ENCODE results near the gene MPST. TPM values are rescaled to one million over a fixed set of nuclear protein-coding genes. Genes with fewer than 3 reads are reported as not detected.

MPST gene
- total and polyA plus RNA-seq, 7 experiments from 2014 or later, result 0.51 to 22.3 (median 1.1) TPM

DNA sequence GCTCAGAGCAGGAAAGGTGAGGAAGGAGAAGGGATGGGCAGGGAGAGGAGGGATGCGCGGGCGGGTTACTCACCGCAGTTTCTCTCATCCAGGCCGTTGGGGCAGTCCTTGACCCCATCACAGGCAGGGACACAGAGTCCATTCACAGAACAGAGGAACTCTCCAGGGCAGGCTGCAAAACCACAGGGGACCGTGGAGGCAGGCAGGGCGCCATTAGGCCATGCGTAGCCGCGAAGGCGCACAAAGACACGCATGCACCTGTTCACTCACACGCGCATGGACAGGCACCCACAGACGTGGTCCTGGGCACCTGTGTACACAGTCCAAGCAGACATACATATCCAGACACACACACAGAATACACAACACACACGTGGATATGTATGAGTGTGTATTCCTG is 55.0 kb downstream of the MPST start:
- CTCF ChIA-PET, result interaction anchor here (0.9 kb wide), 1 partner anchor 125 kb away, joined by 3 read pairs; no protein-coding TSS in a partner anchor
- H3K27ac Mint-ChIP-seq, result no peak overlapping the region

GRCh38 chr22:37075046-37075445 is 55.5 kb downstream of the MPST start:
- H3K36me3 ChIP-seq (ENCODE audit: control insufficient read depth in 2 of 3, insufficient read depth in 3 of 3, low read length in 3 of 3), result no peaks in the 10 kb centered on the region
- intact Hi-C loops (cut with micrococcal nuclease), result loop anchor here (10.0 kb wide), 2 partner anchors 350 to 410 kb away; partner anchors contain the start of genes ELFN2 (in 1 of the 2) and MFNG (in 1 of the 2)
- no peak overlapping the region for H3K4me3 Mint-ChIP-seq
- ChIA-PET POLR2A (no interaction called here), CTCF (no interaction called here)
- peaks cover 0 to 4% of the 10 kb centered on the region in 2 donors for H3K27me3 ChIP-seq (ENCODE audit: control insufficient read depth in 2 of 2, insufficient read depth in 2 of 2, low read length in 2 of 2)
- DNase-seq (no peak), ATAC-seq (no peak)
- H3K27ac ChIP-seq (ENCODE audit: low read depth, low read length), result no peak overlapping the region
- peaks cover 1 to 13% (median 8%) of the 10 kb centered on the region in 5 donors for H3K27me3 Mint-ChIP-seq
- peaks cover 20 to 28% (median 24%) of the 10 kb centered on the region in 7 donors for H3K4me1 Mint-ChIP-seq
- peaks cover 23 to 24% of the 10 kb centered on the region in 2 donors for H3K4me1 ChIP-seq (ENCODE audit: control insufficient read depth in 2 of 2, insufficient read depth in 2 of 2, low read length in 2 of 2)
- H3K9me3 ChIP-seq (ENCODE audit: control insufficient read depth in 2 of 3, low read length in 3 of 3), result no peaks in the 10 kb centered on the region
- no peak overlapping the region for H3K4me3 ChIP-seq (ENCODE audit: low read length)
- peaks cover 0 to 1% (median 0%) of the 10 kb centered on the region in 11 donors for H3K9me3 Mint-ChIP-seq
- H3K36me3 Mint-ChIP-seq, result peaks cover 0 to 1% (median 0%) of the 10 kb centered on the region in 5 donors
- peak overlapping the region in 1 of 9 donors; percentile 38 for H3K27ac Mint-ChIP-seq

More for the DNA sequence above, 55.0 kb downstream of the MPST start:
- Mint-ChIP-seq H3K4me3 (no peak overlapping the region), H3K36me3 (peaks cover 0 to 1% (median 0%) of the 10 kb centered on the region in 5 donors), H3K4me1 (peaks cover 14 to 23% (median 19%) of the 10 kb centered on the region in 7 donors), H3K27me3 (peaks cover 7 to 18% (median 13%) of the 10 kb centered on the region in 5 donors), H3K9me3 (peaks cover 0 to 1% (median 0%) of the 10 kb centered on the region in 11 donors)
- Histone ChIP-seq H3K36me3 (ENCODE audit: control insufficient read depth in 2 of 3, insufficient read depth in 3 of 3, low read length in 3 of 3) (no peaks in the 10 kb centered on the region), H3K4me1 (ENCODE audit: control insufficient read depth in 2 of 2, insufficient read depth in 2 of 2, low read length in 2 of 2) (peaks cover 17 to 19% of the 10 kb centered on the region in 2 donors), H3K27ac (ENCODE audit: low read depth, low read length) (no peak overlapping the region), H3K4me3 (ENCODE audit: low read length) (no peak overlapping the region), H3K9me3 (ENCODE audit: control insufficient read depth in 2 of 3, low read length in 3 of 3) (no peaks in the 10 kb centered on the region), H3K27me3 (ENCODE audit: control insufficient read depth in 2 of 2, insufficient read depth in 2 of 2, low read length in 2 of 2) (peaks cover 0 to 4% of the 10 kb centered on the region in 2 donors)
- POLR2A ChIA-PET, result no interaction called here
- intact Hi-C loops (cut with micrococcal nuclease), result loop anchor here (10.0 kb wide), 2 partner anchors 350 to 410 kb away; partner anchors contain the start of genes ELFN2 (in 1 of the 2) and MFNG (in 1 of the 2)
- DNase-seq (no peak), ATAC-seq (no peak)

DNA sequence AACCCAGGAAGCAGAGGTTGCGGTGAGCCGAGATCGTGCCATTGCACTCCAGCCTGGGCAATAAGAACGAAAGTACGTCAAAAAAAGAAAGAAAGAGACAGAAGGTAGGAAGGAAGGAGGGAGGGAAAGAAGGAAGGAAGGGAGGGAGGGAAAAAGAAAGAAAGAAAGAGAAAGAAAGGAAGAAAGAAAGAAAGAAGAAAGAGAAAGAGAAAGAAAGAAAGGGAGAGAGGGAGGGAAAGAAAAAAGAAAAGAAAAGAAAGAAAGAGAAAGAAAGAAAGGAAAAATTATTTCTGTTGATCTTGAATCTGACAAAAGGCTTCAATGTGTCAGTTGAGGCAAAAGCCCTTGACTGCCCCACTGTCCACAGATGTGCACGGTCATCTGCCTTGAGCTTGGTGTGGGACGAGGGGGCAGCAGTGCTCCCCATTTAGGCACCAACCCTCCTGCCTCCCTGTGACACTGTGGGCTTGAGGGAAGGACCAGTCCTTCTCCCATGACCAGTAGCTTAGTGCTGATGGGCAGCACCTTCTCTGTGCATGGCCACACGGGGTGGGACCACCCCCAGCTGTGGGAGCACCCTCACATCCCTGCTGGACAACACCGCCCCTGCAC is 56.4 kb downstream of the MPST start:
- Histone ChIP-seq H3K9me3 (ENCODE audit: control insufficient read depth in 2 of 3, low read length in 3 of 3) (no peaks in the 10 kb centered on the region), H3K36me3 (ENCODE audit: control insufficient read depth in 2 of 3, insufficient read depth in 3 of 3, low read length in 3 of 3) (no peaks in the 10 kb centered on the region), H3K4me3 (ENCODE audit: low read length) (no peak overlapping the region), H3K27ac (ENCODE audit: low read depth, low read length) (no peak overlapping the region), H3K27me3 (ENCODE audit: control insufficient read depth in 2 of 2, insufficient read depth in 2 of 2, low read length in 2 of 2) (peaks cover 0 to 4% of the 10 kb centered on the region in 2 donors), H3K4me1 (ENCODE audit: control insufficient read depth in 2 of 2, insufficient read depth in 2 of 2, low read length in 2 of 2) (peaks cover 31 to 33% of the 10 kb centered on the region in 2 donors)
- intact Hi-C loops (cut with micrococcal nuclease), result loop anchor here (10.0 kb wide), 2 partner anchors 349 to 409 kb away; partner anchors contain the start of genes ELFN2 (in 1 of the 2) and MFNG (in 1 of the 2)
- no peak for ATAC-seq
- CTCF ChIA-PET, result interaction anchor here (0.9 to 1.9 kb wide), 3 partner anchors 49 to 121 kb away, joined by 3 to 17 read pairs (median 3); no protein-coding TSS in a partner anchor
- H3K27ac Mint-ChIP-seq, result peak overlapping the region in 1 of 9 donors; percentile 39
- H3K4me1 Mint-ChIP-seq, result peaks cover 23 to 35% (median 31%) of the 10 kb centered on the region in 7 donors
- peaks cover 0 to 5% (median 4%) of the 10 kb centered on the region in 5 donors for H3K27me3 Mint-ChIP-seq
- DNase-seq, result no peak
- H3K9me3 Mint-ChIP-seq, result peaks cover 0 to 1% (median 0%) of the 10 kb centered on the region in 11 donors
- no peaks in the 10 kb centered on the region for H3K36me3 Mint-ChIP-seq
- POLR2A ChIA-PET, result interaction anchor here (0.9 kb wide), 1 partner anchor 124 kb away, joined by 3 read pairs; no protein-coding TSS in a partner anchor
- no peak overlapping the region for H3K4me3 Mint-ChIP-seq

DNA sequence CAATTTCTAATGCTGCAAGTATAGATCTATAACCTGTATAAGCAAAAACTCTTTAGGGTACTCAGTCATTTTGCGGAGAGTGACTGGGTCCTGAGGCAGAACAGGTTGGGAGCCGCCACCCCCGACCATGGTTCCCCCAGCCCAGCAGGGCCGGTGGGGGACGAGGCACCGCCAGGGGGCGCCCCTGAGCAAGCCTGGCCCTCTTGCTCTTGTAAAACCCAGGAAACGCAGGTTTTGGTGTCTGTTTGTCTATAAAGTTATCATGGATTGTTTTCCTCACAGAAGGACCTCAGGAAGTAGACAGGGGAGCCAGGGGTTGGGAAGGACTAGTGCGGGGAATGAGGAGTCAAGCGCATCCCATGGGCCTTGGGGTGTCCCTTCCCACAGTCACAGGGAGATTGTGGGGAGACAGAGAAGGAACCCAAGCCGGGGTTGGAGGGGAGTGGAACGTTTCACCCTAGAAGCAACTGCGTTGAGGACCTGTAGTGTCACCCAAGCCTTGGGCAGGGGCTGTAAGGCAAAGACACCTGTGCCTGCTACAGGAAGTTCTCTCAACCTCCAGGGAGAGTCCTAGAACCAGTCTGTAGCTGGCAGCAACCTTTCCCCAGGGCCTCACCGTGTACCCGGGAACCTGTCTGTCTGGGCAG is 58.4 kb downstream of the MPST start:
- H3K9me3 ChIP-seq (ENCODE audit: control insufficient read depth in 2 of 3, low read length in 3 of 3), result no peaks in the 10 kb centered on the region
- POLR2A ChIA-PET, result no interaction called here
- H3K4me1 ChIP-seq (ENCODE audit: control insufficient read depth in 2 of 2, insufficient read depth in 2 of 2, low read length in 2 of 2), result peaks cover 34 to 35% of the 10 kb centered on the region in 2 donors
- Mint-ChIP-seq H3K27me3 (peaks cover 0 to 5% (median 4%) of the 10 kb centered on the region in 5 donors), H3K4me1 (peaks cover 23 to 54% (median 40%) of the 10 kb centered on the region in 7 donors), H3K4me3 (peak overlapping the region; percentile 32 to 81 (median 60)), H3K9me3 (peaks cover 0 to 1% (median 0%) of the 10 kb centered on the region in 11 donors), H3K27ac (peak overlapping the region; percentile 95 to 100 (median 99)), H3K36me3 (peaks cover 0 to 3% (median 0%) of the 10 kb centered on the region in 5 donors)
- peak; percentile 69 to 92 (median 83) for DNase-seq
- H3K36me3 ChIP-seq (ENCODE audit: control insufficient read depth in 2 of 3, insufficient read depth in 3 of 3, low read length in 3 of 3), result no peaks in the 10 kb centered on the region
- intact Hi-C loops (cut with micrococcal nuclease), result loop anchor here (1.0 to 10.0 kb wide), 7 partner anchors 84 to 407 kb away; partner anchors contain the start of genes ELFN2 (in 1 of the 2) and MFNG (in 1 of the 2)
- ATAC-seq, result peak; percentile 56
- CTCF ChIA-PET, result interaction anchor here (0.7 to 1.3 kb wide), 4 partner anchors 88 to 183 kb away, joined by 3 to 7 read pairs (median 6); no protein-coding TSS in a partner anchor
- no peaks in the 10 kb centered on the region for H3K27me3 ChIP-seq (ENCODE audit: control insufficient read depth in 2 of 2, insufficient read depth in 2 of 2, low read length in 2 of 2)
- no peak overlapping the region for H3K4me3 ChIP-seq (ENCODE audit: low read length)
- H3K27ac ChIP-seq (ENCODE audit: low read depth, low read length), result peak overlapping the region; percentile 93

GRCh38 chr22:37079158-37079557 is 59.6 kb downstream of the MPST start:
- ATAC-seq, result no peak
- ChIA-PET CTCF (interaction anchor here (1.0 to 3.2 kb wide), 8 partner anchors 43 to 189 kb away, joined by 3 to 16 read pairs (median 5); no protein-coding TSS in a partner anchor), POLR2A (interaction anchor here (0.7 to 1.6 kb wide), 9 partner anchors 28 to 407 kb away, joined by 3 to 15 read pairs (median 4); partner anchors contain the start of genes IL2RB, KCTD17 and MFNG)
- intact Hi-C loops (cut with micrococcal nuclease), result loop anchor here (1.0 to 10.0 kb wide), 7 partner anchors 43 to 406 kb away; partner anchors contain the start of genes ELFN2 (in 1 of the 2), IL2RB (in 1 of the 2), MFNG (in 1 of the 2) and RAC2 (in 1 of the 2)
- H3K36me3 Mint-ChIP-seq, result peaks cover 0 to 3% (median 0%) of the 10 kb centered on the region in 5 donors
- peak overlapping the region; percentile 95 to 100 (median 99) for H3K27ac Mint-ChIP-seq
- H3K36me3 ChIP-seq (ENCODE audit: control insufficient read depth in 2 of 3, insufficient read depth in 3 of 3, low read length in 3 of 3), result no peaks in the 10 kb centered on the region
- peaks cover 0 to 5% (median 4%) of the 10 kb centered on the region in 5 donors for H3K27me3 Mint-ChIP-seq
- peak in 1 of 9 donors; percentile 18 for DNase-seq
- H3K9me3 Mint-ChIP-seq, result peaks cover 0 to 1% (median 0%) of the 10 kb centered on the region in 11 donors
- H3K4me3 ChIP-seq (ENCODE audit: low read length), result peak overlapping the region; percentile 19
- H3K4me1 ChIP-seq (ENCODE audit: control insufficient read depth in 2 of 2, insufficient read depth in 2 of 2, low read length in 2 of 2), result peaks cover 34 to 35% of the 10 kb centered on the region in 2 donors
- peak overlapping the region; percentile 93 for H3K27ac ChIP-seq (ENCODE audit: low read depth, low read length)
- H3K4me3 Mint-ChIP-seq, result peak overlapping the region; percentile 57 to 78 (median 72)
- H3K9me3 ChIP-seq (ENCODE audit: control insufficient read depth in 2 of 3, low read length in 3 of 3), result no peaks in the 10 kb centered on the region
- no peaks in the 10 kb centered on the region for H3K27me3 ChIP-seq (ENCODE audit: control insufficient read depth in 2 of 2, insufficient read depth in 2 of 2, low read length in 2 of 2)
- H3K4me1 Mint-ChIP-seq, result peaks cover 25 to 65% (median 40%) of the 10 kb centered on the region in 7 donors

All from naive thymus-derived CD4-positive, alpha-beta T cell (primary cell).